GM19193 (cell line): ENCODE measurements around the gene C11orf58.

Experiments
- POLR2A ChIP-seq: IDR thresholded peaks from 4 replicates; pipeline ENCODE4 v1.6.1; 2011; ENCODE audit not compliant: insufficient read depth, insufficient read length; ENCODE audit errors: extremely low read depth

Gene C11orf58

GRCh38 chr11:16738193-16738946 is at the start of gene C11orf58:
TSS of gene C11orf58 (plus strand) at chr11:16738647. CDS start at chr11:16738779, 132 bp downstream.
- TF ChIP-seq POLR2A: peak; percentile 96

DNA sequence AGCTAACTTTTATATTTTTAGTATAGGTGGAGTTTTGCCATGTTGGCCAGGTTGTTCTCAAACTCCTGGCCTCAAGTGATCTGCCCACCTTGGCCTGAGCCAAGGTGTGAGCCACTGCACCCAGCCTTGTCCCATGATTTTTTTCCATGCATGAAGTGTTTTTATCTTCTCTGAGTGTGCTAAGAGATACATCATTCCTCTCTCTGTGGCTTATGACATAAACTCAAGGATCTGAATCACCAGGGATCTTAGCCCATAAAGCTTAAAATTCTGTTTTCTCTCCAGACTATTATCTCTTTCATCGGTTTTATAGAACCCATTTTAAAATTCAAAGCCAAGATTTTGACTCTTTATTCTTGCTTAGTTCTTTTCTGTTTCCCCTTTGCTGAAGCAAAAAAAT is 48.4 kb upstream of the C11orf58 start:
- TF ChIP-seq POLR2A: no peak

DNA sequence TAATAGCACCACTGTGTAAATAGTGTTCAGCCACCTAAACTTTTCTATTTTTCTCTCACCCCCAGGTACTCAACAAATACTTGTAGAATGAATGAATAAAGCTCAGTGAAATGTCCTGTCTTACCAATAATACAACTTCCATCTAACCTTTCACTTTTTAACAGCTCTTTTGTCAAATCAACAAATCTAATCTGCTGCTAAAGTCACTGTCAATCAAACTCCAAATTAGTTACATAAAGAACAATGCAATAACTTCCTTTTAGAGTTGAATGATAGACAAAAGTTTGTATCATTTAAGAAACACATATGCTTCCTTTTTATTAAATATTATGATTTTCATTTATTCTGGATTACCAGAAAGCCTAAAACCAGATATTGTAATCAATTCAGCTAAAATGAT is 34.7 kb upstream of the C11orf58 start:
- no peak for TF ChIP-seq POLR2A

DNA sequence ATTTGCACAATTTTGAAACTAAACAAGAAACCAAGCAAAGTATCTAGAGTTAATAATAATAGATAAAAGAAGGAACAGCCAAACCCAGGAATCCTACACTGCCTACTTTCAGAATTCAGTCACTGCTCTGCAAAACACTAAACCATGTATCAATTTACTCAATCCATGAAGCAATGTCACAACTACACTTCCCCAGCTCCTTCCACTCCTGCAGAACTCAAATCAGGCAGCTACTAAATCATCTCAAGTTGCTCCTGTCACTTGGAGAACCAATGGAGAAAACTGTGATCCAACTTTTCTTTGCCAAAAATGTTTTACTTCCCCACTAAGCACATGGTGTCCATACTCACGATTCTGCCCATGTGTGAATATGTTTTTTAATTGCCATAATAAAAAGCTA is 24.9 kb upstream of the C11orf58 start:
- TF ChIP-seq POLR2A: no peak

DNA sequence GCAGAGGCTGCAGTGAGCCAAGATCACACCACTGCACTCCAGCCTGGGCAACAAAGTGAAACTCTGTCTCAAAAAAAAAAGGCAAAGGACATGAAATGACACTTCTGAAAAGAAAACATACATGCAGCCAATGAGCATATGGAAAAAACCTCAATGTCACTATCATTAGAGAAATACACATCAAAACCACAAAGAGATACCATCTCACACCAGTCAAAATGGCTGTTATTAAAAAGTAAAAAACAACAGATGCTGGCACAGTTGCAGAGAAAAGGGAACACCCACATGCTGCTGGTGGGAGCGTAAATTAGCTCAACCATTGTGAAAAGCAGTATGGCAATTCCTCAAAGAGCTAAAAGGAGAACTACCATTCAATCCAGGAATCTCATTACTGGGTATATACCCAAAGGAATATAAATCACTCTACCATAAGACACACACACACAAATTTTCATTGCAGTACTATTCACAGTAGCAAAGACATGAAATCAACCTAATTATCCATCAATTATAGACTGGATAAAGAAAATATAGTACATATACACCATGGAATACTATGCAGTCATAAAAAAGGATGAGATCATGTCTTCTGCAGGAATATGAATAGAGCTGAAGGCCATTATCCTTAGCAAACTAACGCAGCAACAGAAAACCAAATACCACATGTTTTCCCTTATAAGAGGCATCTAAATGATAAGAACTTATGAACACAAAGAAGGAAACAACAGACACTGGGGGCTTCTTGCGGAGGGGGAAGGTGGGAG is 15.7 kb upstream of the C11orf58 start:
- no peak for TF ChIP-seq POLR2A

DNA sequence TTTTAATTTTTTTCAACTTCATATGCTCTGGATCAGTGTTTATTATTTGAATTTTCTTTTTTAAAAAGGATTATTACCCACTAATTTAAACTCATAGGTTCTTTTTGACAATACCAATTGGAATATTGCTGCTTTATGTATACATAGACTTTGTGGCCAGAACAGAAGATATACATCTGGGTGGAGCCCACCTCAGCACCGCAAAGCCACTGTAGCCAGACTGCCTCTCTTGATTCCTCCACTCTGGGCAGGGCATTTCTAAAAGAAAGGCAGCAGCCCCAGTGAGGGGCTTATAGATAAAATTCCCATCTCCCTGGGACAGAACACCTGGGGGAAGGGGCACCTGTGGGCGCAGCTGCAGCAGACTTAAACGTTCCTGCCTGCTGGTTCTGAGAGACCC is 10.6 kb upstream of the C11orf58 start:
- no peak for TF ChIP-seq POLR2A

DNA sequence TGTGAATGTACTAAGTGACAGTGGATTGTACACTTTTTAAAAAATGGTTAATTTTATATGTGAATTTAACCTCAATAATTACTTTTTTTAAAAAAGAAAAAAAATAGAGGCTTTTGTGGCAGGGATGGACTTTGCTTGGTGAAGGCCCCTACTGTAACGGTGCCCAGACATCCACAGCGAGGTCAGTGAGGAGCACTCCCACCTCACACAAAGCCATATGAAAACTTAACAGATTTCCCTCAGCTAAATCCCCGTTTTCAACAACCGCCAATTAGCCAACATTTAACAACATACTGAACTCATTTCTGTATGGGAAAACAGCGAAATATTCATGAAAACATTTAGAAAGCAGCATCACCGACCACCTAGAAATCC is 642 bp upstream of the C11orf58 start:
- TF ChIP-seq POLR2A: no peak

DNA sequence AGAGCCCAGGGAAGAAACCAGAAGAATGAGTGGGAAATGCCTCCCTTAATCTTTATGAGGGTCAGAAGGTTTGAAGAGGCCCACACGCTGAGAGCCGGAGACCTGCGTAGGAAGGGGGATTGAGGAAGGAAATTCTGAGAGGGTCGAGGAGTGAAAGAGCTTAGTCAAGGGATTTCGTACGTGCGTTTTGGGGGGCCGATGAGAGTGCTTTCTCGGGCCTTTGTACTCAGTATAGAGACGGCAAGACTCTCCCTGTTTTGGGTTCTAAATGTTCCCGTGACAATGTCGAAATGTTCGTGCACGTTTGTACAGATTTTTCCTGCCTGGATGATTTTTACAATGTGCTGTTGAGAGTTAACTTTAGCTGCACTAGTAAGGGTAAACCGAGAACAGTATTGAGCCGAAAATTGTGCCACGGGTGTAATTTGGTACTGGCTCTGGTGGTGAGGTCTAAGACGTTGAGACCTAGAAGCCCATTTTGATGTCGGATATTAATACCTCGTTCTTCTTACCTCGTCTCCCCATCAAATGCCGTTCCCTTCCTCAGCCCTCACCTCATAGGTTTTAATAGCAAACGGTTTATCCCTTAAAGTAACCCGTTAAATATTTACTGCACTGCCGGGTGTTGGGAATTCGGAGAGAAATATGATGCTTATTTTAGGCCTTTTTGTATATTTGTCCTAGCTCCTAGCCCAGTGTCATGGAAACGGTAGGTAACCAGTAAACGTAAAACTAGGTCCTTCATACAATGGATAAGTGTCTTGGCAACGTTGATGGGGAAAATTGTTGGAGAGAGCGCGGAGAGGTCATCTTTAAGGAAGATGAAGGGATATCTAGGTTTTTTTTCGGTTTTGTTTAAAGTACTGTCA is 734 bp downstream of the C11orf58 start:
- no peak for TF ChIP-seq POLR2A

DNA sequence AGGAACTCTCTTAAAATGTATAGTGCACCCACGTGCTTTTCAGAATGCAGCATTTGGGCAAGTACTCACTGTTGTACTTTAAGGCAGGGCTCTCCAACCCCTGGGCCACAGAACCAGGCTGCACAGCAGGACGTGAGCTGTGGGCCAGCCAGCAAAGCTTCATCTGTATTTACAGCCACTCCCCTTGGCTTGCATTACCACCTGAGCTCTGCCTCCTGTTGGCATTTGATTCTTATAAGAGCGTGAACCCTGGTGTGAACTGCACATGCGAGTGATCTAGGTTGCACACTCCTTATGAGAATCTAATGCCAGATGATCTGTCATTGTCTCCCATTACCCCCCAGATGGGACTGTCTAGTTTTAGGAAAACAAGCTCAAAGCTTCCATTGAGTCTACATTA is 3.0 kb downstream of the C11orf58 start:
- TF ChIP-seq POLR2A: peak; percentile 16

- TF ChIP-seq POLR2A: no peak
Measured at GRCh38 chr11:16743478-16743877, 5.0 kb downstream of the C11orf58 start.

GRCh38 chr11:16744128-16744725 is 5.8 kb downstream of the C11orf58 start:
- TF ChIP-seq POLR2A: no peak

DNA sequence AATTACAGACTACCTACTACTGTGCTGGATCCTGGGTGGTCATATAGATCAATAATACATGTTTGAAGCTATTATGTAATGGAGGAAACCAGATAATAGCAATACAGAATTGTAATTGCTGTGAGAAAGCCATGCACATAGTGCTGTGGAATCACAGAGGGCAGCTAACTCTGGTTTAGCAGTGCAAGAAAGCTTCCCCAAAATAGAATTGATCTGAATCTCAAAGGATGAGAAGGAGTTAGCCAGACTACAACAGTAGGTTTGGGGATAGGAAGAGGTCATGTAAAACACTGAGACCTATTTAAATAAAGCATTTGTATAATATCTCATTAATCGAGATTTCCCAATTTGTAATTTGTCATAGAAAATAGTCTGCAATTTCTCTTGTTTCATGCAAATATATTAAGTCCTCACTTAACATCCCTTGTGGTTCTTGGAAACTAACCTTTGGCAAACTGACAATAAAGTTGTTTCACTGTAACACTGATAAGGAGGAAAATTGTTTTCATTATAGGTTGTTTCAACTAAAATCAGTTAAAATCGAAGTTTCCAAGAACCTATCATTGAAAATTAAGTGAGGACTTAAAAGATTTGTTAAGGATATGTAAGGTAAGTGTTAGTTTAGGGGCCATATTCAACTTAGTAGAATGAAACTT is 7.6 kb downstream of the C11orf58 start:
- TF ChIP-seq POLR2A: no peak

GRCh38 chr11:16749092-16749491 is 10.6 kb downstream of the C11orf58 start:
- TF ChIP-seq POLR2A: no peak

- TF ChIP-seq POLR2A: no peak
Measured at GRCh38 chr11:16749666-16750065, 11.2 kb downstream of the C11orf58 start.
